ENCODE results near the gene PDAP1.

DNA sequence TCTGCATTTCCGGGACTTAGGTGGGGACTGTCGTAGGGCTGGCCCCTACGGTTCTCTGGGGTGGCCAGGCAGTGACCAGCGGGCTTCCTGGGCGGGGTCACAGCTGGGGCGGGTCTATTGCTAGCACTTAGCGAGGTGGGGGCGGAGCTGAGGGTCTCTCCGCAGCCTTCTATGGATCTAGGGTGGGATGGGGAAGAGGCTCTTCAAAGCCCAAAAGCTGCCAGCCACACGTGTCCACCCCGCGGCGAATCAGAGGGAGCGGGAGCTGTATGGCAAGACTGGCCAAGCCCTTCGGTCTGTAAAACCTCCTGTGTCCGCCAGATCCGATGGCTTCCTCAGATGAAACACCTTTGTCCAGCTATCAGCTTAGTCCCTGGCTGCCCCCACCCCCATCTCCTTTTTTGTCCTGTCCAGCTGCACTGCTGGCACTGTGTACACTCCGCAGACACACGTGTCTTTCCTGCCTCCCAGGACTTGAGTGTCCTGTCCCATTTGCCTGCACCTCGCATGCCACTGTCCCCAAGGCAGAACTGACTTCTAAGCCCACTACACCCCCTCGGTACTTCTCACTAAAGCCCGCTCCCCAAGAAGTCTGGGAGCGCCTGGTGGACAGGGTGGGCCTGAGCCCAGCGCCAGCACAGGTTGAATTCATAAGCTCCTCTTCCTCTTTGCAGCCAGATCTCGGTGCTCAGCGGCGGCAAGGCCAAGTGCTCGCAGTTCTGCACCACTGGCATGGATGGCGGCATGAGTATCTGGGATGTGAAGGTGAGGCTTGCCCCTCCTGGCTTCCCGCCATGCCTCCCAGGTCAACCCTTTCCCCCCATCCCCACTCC lies 14.8 kb downstream of the PDAP1 start:
- TF ChIP-seq, protein P1, sequence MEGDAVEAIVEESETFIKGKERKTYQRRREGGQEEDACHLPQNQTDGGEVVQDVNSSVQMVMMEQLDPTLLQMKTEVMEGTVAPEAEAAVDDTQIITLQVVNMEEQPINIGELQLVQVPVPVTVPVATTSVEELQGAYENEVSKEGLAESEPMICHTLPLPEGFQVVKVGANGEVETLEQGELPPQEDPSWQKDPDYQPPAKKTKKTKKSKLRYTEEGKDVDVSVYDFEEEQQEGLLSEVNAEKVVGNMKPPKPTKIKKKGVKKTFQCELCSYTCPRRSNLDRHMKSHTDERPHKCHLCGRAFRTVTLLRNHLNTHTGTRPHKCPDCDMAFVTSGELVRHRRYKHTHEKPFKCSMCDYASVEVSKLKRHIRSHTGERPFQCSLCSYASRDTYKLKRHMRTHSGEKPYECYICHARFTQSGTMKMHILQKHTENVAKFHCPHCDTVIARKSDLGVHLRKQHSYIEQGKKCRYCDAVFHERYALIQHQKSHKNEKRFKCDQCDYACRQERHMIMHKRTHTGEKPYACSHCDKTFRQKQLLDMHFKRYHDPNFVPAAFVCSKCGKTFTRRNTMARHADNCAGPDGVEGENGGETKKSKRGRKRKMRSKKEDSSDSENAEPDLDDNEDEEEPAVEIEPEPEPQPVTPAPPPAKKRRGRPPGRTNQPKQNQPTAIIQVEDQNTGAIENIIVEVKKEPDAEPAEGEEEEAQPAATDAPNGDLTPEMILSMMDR (IDR thresholded peaks at IDR 0.05), result no peak
- TF ChIP-seq SREBF2 (IDR thresholded peaks at IDR 0.05) (no peak), RAD21 (conservative IDR thresholded peaks at IDR 0.05 in 1 of 2, IDR thresholded peaks at IDR 0.05 in 1 of 2) (no peak), CHD4 (IDR thresholded peaks at IDR 0.05; ENCODE audit: borderline replicate concordance) (no peak), KDM1A (IDR thresholded peaks at IDR 0.05; ENCODE audit: low read depth) (no peak), PHF8 (IDR thresholded peaks at IDR 0.05; ENCODE audit: borderline replicate concordance, low read depth) (no peak), MAFK (IDR thresholded peaks at IDR 0.05; ENCODE audit: partially characterized antibody) (no peak)
- TF ChIP-seq, protein P2, sequence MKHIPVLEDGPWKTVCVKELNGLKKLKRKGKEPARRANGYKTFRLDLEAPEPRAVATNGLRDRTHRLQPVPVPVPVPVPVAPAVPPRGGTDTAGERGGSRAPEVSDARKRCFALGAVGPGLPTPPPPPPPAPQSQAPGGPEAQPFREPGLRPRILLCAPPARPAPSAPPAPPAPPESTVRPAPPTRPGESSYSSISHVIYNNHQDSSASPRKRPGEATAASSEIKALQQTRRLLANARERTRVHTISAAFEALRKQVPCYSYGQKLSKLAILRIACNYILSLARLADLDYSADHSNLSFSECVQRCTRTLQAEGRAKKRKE (CRISPR knock-in tag; IDR thresholded peaks at IDR 0.05; ENCODE audit: low read depth), result no peak
- TF ChIP-seq, protein P3, sequence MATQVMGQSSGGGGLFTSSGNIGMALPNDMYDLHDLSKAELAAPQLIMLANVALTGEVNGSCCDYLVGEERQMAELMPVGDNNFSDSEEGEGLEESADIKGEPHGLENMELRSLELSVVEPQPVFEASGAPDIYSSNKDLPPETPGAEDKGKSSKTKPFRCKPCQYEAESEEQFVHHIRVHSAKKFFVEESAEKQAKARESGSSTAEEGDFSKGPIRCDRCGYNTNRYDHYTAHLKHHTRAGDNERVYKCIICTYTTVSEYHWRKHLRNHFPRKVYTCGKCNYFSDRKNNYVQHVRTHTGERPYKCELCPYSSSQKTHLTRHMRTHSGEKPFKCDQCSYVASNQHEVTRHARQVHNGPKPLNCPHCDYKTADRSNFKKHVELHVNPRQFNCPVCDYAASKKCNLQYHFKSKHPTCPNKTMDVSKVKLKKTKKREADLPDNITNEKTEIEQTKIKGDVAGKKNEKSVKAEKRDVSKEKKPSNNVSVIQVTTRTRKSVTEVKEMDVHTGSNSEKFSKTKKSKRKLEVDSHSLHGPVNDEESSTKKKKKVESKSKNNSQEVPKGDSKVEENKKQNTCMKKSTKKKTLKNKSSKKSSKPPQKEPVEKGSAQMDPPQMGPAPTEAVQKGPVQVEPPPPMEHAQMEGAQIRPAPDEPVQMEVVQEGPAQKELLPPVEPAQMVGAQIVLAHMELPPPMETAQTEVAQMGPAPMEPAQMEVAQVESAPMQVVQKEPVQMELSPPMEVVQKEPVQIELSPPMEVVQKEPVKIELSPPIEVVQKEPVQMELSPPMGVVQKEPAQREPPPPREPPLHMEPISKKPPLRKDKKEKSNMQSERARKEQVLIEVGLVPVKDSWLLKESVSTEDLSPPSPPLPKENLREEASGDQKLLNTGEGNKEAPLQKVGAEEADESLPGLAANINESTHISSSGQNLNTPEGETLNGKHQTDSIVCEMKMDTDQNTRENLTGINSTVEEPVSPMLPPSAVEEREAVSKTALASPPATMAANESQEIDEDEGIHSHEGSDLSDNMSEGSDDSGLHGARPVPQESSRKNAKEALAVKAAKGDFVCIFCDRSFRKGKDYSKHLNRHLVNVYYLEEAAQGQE (IDR thresholded peaks at IDR 0.05), result no peak
